ENCODE measurements around the gene TRANK1.

The TRANK1 gene

GRCh38 chr3:36867810-36868209 is 77.0 kb downstream of the TRANK1 start:
- H3K79me2 ChIP-seq (ENCODE audit: control insufficient read depth, low read length), result no peaks in the 10 kb centered on the region
- TF ChIP-seq EZH2phosphoT487 (IDR thresholded peaks at IDR 0.05; ENCODE audit: borderline replicate concordance, low read length) (no peak), CTCF (IDR thresholded peaks at IDR 0.05; ENCODE audit: low read depth, low read length, poor library complexity, severe bottlenecking) (no peak)
- H3K36me3 ChIP-seq (ENCODE audit: control insufficient read depth, low read length), result peaks cover 33% of the 10 kb centered on the region
- peaks cover 7% of the 10 kb centered on the region for H3K4me1 ChIP-seq (ENCODE audit: control insufficient read depth, low read length)
- no peaks in the 10 kb centered on the region for H3K27me3 ChIP-seq (ENCODE audit: control insufficient read depth, low read length)
- H3K4me3 ChIP-seq (ENCODE audit: low read length), result no peak overlapping the region
- no peaks in the 10 kb centered on the region for H4K20me1 ChIP-seq (ENCODE audit: control insufficient read depth, insufficient read depth, low read depth, low read length)
- no peaks in the 10 kb centered on the region for H3K9me2 ChIP-seq (replicated peaks; ENCODE audit: control insufficient read depth, low read length)
- no peaks in the 10 kb centered on the region; the same call in none of the 2 replicates for H3F3A ChIP-seq (ENCODE audit: control insufficient read depth, insufficient read depth)
- no peak overlapping the region for H3K27ac ChIP-seq (ENCODE audit: low read depth, low read length)
- H3K9me3 ChIP-seq (ENCODE audit: control insufficient read depth, insufficient read depth, low read length), result no peaks in the 10 kb centered on the region
- H3K4me2 ChIP-seq (ENCODE audit: low read length), result no peak overlapping the region

- Histone ChIP-seq H3K4me1 (ENCODE audit: control insufficient read depth, low read length) (no peaks in the 10 kb centered on the region), H3K79me2 (ENCODE audit: control insufficient read depth, low read length) (no peaks in the 10 kb centered on the region), H4K20me1 (ENCODE audit: control insufficient read depth, insufficient read depth, low read depth, low read length) (no peaks in the 10 kb centered on the region), H3F3A (ENCODE audit: control insufficient read depth, insufficient read depth) (no peaks in the 10 kb centered on the region; the same call in none of the 2 replicates), H3K4me2 (ENCODE audit: low read length) (no peak overlapping the region), H3K9me2 (replicated peaks; ENCODE audit: control insufficient read depth, low read length) (no peaks in the 10 kb centered on the region), H3K27ac (ENCODE audit: low read depth, low read length) (no peak overlapping the region), H3K4me3 (ENCODE audit: low read length) (no peak overlapping the region), H3K9me3 (ENCODE audit: control insufficient read depth, insufficient read depth, low read length) (no peaks in the 10 kb centered on the region), H3K27me3 (ENCODE audit: control insufficient read depth, low read length) (no peaks in the 10 kb centered on the region), H3K36me3 (ENCODE audit: control insufficient read depth, low read length) (peaks cover 40% of the 10 kb centered on the region)
- TF ChIP-seq EZH2phosphoT487 (IDR thresholded peaks at IDR 0.05; ENCODE audit: borderline replicate concordance, low read length) (no peak), CTCF (IDR thresholded peaks at IDR 0.05; ENCODE audit: low read depth, low read length, poor library complexity, severe bottlenecking) (no peak)
Measured at GRCh38 chr3:36866368-36866767, 78.5 kb downstream of the TRANK1 start.

DNA sequence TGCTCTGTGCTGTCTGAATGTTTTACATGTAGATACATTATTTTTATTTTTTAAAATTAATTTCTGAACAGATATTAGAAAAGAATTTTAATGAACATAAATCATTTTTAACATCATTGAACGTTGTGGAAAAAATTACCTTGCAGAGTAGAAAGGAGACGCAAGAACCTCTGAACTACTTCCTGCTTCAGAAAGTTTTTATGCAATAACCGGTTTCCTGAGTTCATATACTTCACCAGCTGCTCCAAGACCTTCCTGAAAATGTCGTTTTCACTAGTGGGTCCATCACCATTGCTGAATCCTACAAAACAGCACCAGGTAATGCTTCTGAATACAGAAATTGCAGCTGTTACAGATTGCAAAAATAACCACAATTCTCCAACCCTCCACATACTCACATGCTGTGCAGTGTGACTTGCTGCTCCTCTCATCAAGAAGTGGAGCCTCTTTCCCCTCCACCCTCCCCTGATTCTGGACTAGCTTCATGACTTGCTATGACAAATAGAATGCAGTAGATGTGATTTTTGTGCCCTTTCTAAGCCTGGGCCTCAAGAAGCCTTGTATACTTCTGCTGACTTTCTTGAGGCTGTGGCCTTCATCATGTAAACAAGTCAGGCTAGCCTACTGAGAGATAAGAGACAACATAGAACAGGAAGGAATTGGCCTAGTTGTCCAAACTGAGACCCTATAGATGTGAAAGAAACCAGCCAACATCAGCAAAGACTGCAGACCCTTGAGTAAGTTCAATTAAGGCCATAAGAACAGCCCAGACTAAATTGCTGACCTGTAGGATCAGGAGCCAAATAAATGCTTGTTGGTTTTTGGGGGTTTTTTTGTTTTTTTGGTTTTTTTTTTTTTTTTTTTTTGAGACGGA is 80.4 kb downstream of the TRANK1 start:
- Histone ChIP-seq H3K27ac (ENCODE audit: low read depth, low read length) (no peak overlapping the region), H3K27me3 (ENCODE audit: control insufficient read depth, low read length) (no peaks in the 10 kb centered on the region), H3K4me3 (ENCODE audit: low read length) (no peak overlapping the region), H3K4me1 (ENCODE audit: control insufficient read depth, low read length) (no peaks in the 10 kb centered on the region), H3K4me2 (ENCODE audit: low read length) (no peak overlapping the region), H3K36me3 (ENCODE audit: control insufficient read depth, low read length) (peaks cover 55% of the 10 kb centered on the region), H3F3A (ENCODE audit: control insufficient read depth, insufficient read depth) (no peaks in the 10 kb centered on the region; the same call in 1 of the 2 replicates), H3K79me2 (ENCODE audit: control insufficient read depth, low read length) (no peaks in the 10 kb centered on the region), H4K20me1 (ENCODE audit: control insufficient read depth, insufficient read depth, low read depth, low read length) (no peaks in the 10 kb centered on the region), H3K9me2 (replicated peaks; ENCODE audit: control insufficient read depth, low read length) (no peaks in the 10 kb centered on the region), H3K9me3 (ENCODE audit: control insufficient read depth, insufficient read depth, low read length) (no peaks in the 10 kb centered on the region)
- TF ChIP-seq CTCF (IDR thresholded peaks at IDR 0.05; ENCODE audit: low read depth, low read length, poor library complexity, severe bottlenecking), result no peak
- no peak for TF ChIP-seq EZH2phosphoT487 (IDR thresholded peaks at IDR 0.05; ENCODE audit: borderline replicate concordance, low read length)
